Activated effector memory CD4-positive, alpha-beta T cell treated with Interleukin-2 at 50 U/mL for 16 hours (primary cell): ENCODE data around the gene CDH4.

ENCODE experiments used
- DNase-seq: peaks from one replicate; pipeline ENCODE4 v3.0.0-alpha.2; 2020

The CDH4 gene

GRCh38 chr20:61499859-61500554 is 247.9 kb downstream of the CDH4 start:
- DNase-seq, result no peak

GRCh38 chr20:61500791-61501321 is 248.8 kb downstream of the CDH4 start:
- DNase-seq, result no peak

- DNase-seq, result no peak
Observed at GRCh38 chr20:61502433-61502832, 250.4 kb downstream of the CDH4 start.

- no peak for DNase-seq
Observed at GRCh38 chr20:61503106-61503505, 251.0 kb downstream of the CDH4 start.

GRCh38 chr20:61505508-61505907 is 253.4 kb downstream of the CDH4 start:
- DNase-seq, result no peak

GRCh38 chr20:61507778-61508177 is 255.7 kb downstream of the CDH4 start:
- no peak for DNase-seq

GRCh38 chr20:61508301-61509096 is 256.4 kb downstream of the CDH4 start:
- DNase-seq, result no peak

- no peak for DNase-seq
Observed at GRCh38 chr20:61510778-61511330, 258.8 kb downstream of the CDH4 start.

- DNase-seq, result no peak
Observed at GRCh38 chr20:61512475-61512874, 260.4 kb downstream of the CDH4 start.

GRCh38 chr20:61513124-61514017 is 261.3 kb downstream of the CDH4 start:
- no peak for DNase-seq

GRCh38 chr20:61514018-61514365 is 261.9 kb downstream of the CDH4 start:
- DNase-seq, result no peak

- no peak for DNase-seq
Observed at GRCh38 chr20:61514396-61514795, 262.3 kb downstream of the CDH4 start.

GRCh38 chr20:61514805-61515505 is 262.9 kb downstream of the CDH4 start:
- no peak for DNase-seq

GRCh38 chr20:61515922-61516321 is 263.9 kb downstream of the CDH4 start:
- no peak for DNase-seq

GRCh38 chr20:61516346-61517208 is 264.5 kb downstream of the CDH4 start:
- DNase-seq, result no peak

- DNase-seq, result no peak
Observed at GRCh38 chr20:61517419-61517818, 265.4 kb downstream of the CDH4 start.

- no peak for DNase-seq
Observed at GRCh38 chr20:61518424-61518951, 266.4 kb downstream of the CDH4 start.

- DNase-seq, result no peak
Observed at GRCh38 chr20:61519488-61519887, 267.4 kb downstream of the CDH4 start.

- no peak for DNase-seq
Observed at GRCh38 chr20:61520076-61520892, 268.2 kb downstream of the CDH4 start.

GRCh38 chr20:61520893-61521460 is 268.9 kb downstream of the CDH4 start:
- DNase-seq, result no peak
